SIG-M5 treated with dmso at 0.1 percent for 504 hours (cell line): ENCODE results near the gene ELMO1.

Experiments used
- DNase-seq: peaks from one replicate; lab custom pipeline; 2025; ENCODE audit not compliant: unreplicated experiment; lab: John Stamatoyannopoulos, UW

Gene ELMO1

GRCh38 chr7:36905841-36906240, 542.8 kb downstream of the ELMO1 start:
- DNase-seq: no peak

- no peak for DNase-seq
These were observed 543.9 kb downstream of the ELMO1 start for GRCh38 chr7:36904802-36905201.

- no peak for DNase-seq
These were observed 544.6 kb downstream of the ELMO1 start for GRCh38 chr7:36904101-36904500.

- no peak for DNase-seq
These were observed 547.5 kb downstream of the ELMO1 start for GRCh38 chr7:36900988-36901710.

GRCh38 chr7:36898186-36898585, 550.5 kb downstream of the ELMO1 start:
- DNase-seq: no peak

GRCh38 chr7:36896956-36897590, 551.6 kb downstream of the ELMO1 start:
- no peak for DNase-seq

GRCh38 chr7:36896418-36896817, 552.2 kb downstream of the ELMO1 start:
- no peak for DNase-seq

GRCh38 chr7:36895192-36895591, 553.5 kb downstream of the ELMO1 start:
- no peak for DNase-seq

- no peak for DNase-seq
These were observed 554.5 kb downstream of the ELMO1 start for GRCh38 chr7:36894190-36894589.

GRCh38 chr7:36889182-36889581, 559.5 kb downstream of the ELMO1 start:
- DNase-seq: no peak

GRCh38 chr7:36887969-36888368, 560.7 kb downstream of the ELMO1 start:
- DNase-seq: no peak

GRCh38 chr7:36887233-36887632, 561.4 kb downstream of the ELMO1 start:
- no peak for DNase-seq

- no peak for DNase-seq
These were observed 563.8 kb downstream of the ELMO1 start for GRCh38 chr7:36884910-36885309.

- no peak for DNase-seq
These were observed 564.3 kb downstream of the ELMO1 start for GRCh38 chr7:36884351-36884750.

GRCh38 chr7:36881233-36881874, 567.3 kb downstream of the ELMO1 start:
- DNase-seq: no peak

GRCh38 chr7:36880108-36880507, 568.6 kb downstream of the ELMO1 start:
- no peak for DNase-seq

- DNase-seq: no peak
These were observed 569.6 kb downstream of the ELMO1 start for GRCh38 chr7:36879021-36879420.

- no peak for DNase-seq
These were observed 570.4 kb downstream of the ELMO1 start for GRCh38 chr7:36878288-36878687.

- DNase-seq: no peak
These were observed 572.9 kb downstream of the ELMO1 start for GRCh38 chr7:36875794-36876193.

GRCh38 chr7:36874041-36874440, 574.6 kb downstream of the ELMO1 start:
- DNase-seq: no peak

GRCh38 chr7:36871863-36872262, 576.8 kb downstream of the ELMO1 start:
- peak; percentile 10 for DNase-seq

- DNase-seq: no peak
These were observed 577.3 kb downstream of the ELMO1 start for GRCh38 chr7:36871355-36871738.
